BE2C (cell line): Measurements from ENCODE around the gene DCLK2.

ENCODE experiments used
- DNase-seq: peaks from one replicate; pipeline ENCODE4 v3.0.0-alpha.2; 2020
- H3K27me3 ChIP-seq: fragments of 250-450 bp; sonication (Bioruptor Pico); 2 replicates; pipeline ENCODE4 v1.5.1; 2020; ENCODE audit warnings: mild to moderate bottlenecking
- H3K36me3 ChIP-seq: fragments of 250-450 bp; sonication (Bioruptor Pico); 2 replicates; pipeline ENCODE4 v1.5.1; 2020; ENCODE audit warnings: mild to moderate bottlenecking
- H3K4me1 ChIP-seq: fragments of 250-450 bp; sonication (Bioruptor Pico); 2 replicates; pipeline ENCODE4 v1.5.1; 2020
- H3K4me3 ChIP-seq: 2 replicates; pipeline ENCODE4 v1.5.1; 2011; ENCODE audit warnings: low read depth, low read length
- H3K9me3 ChIP-seq: fragments of 250-450 bp; sonication (Bioruptor Pico); 2 replicates; pipeline ENCODE4 v1.5.1; 2020
- CTCF ChIP-seq: IDR thresholded peaks from 2 replicates; pipeline ENCODE4 v1.5.1; 2012; ENCODE audit warnings: mild to moderate bottlenecking, low read depth, low read length

The DCLK2 gene

GRCh38 chr4:150072906-150073714, 5.1 kb upstream of the DCLK2 start:
- no peak for TF ChIP-seq CTCF
- no peaks in the 10 kb centered on the region for H3K9me3 ChIP-seq
- no peak for DNase-seq
- no peaks in the 10 kb centered on the region for H3K36me3 ChIP-seq
- no peaks in the 10 kb centered on the region for H3K27me3 ChIP-seq
- no peaks in the 10 kb centered on the region for H3K4me1 ChIP-seq
- no peak overlapping the region for H3K4me3 ChIP-seq

GRCh38 chr4:150074064-150074463, 4.2 kb upstream of the DCLK2 start:
- DNase-seq = no peak

GRCh38 chr4:150078579-150079080, 385 bp downstream of the DCLK2 start:
- H3K4me1 ChIP-seq = peaks cover 5% of the 10 kb centered on the region
- no peaks in the 10 kb centered on the region for H3K36me3 ChIP-seq
- H3K9me3 ChIP-seq = no peaks in the 10 kb centered on the region
- TF ChIP-seq CTCF = no peak
- DNase-seq = peak; percentile 54
- H3K4me3 ChIP-seq = peak overlapping the region; percentile 80
- H3K27me3 ChIP-seq = no peaks in the 10 kb centered on the region

More at GRCh38 chr4:150074064-150074463, 4.2 kb upstream of the DCLK2 start:
- no peaks in the 10 kb centered on the region for H3K27me3 ChIP-seq
- H3K36me3 ChIP-seq = no peaks in the 10 kb centered on the region
- no peaks in the 10 kb centered on the region for H3K4me1 ChIP-seq
- TF ChIP-seq CTCF = no peak
- no peak overlapping the region for H3K4me3 ChIP-seq
- no peaks in the 10 kb centered on the region for H3K9me3 ChIP-seq

GRCh38 chr4:150079081-150079581, 886 bp downstream of the DCLK2 start:
- Histone ChIP-seq H3K27me3 (no peaks in the 10 kb centered on the region), H3K9me3 (no peaks in the 10 kb centered on the region), H3K4me3 (peak overlapping the region; percentile 80), H3K4me1 (peaks cover 5% of the 10 kb centered on the region), H3K36me3 (no peaks in the 10 kb centered on the region)
- peak; percentile 53 for DNase-seq
- no peak for TF ChIP-seq CTCF

GRCh38 chr4:150080337-150080736, 2.1 kb downstream of the DCLK2 start:
- TF ChIP-seq CTCF = no peak
- DNase-seq = no peak
- H3K4me3 ChIP-seq = no peak overlapping the region
- H3K9me3 ChIP-seq = no peaks in the 10 kb centered on the region
- no peaks in the 10 kb centered on the region for H3K27me3 ChIP-seq
- H3K4me1 ChIP-seq = peaks cover 5% of the 10 kb centered on the region
- no peaks in the 10 kb centered on the region for H3K36me3 ChIP-seq

- peaks cover 5% of the 10 kb centered on the region for H3K4me1 ChIP-seq
- H3K9me3 ChIP-seq = no peaks in the 10 kb centered on the region
- H3K4me3 ChIP-seq = no peak overlapping the region
- H3K36me3 ChIP-seq = no peaks in the 10 kb centered on the region
- DNase-seq = no peak
- H3K27me3 ChIP-seq = no peaks in the 10 kb centered on the region
- no peak for TF ChIP-seq CTCF
Measured at GRCh38 chr4:150080875-150081274, 2.6 kb downstream of the DCLK2 start.
